GM21619 (cell line): ENCODE data around the gene SF3B1.
"Not testable (repeated sequence)": the region's sequence is repeated elsewhere in the genome, so short reads cannot be mapped to it uniquely, and the experiment has no call there.

Experiments used
- ATAC-seq: cut with Tn5 transposase; IDR thresholded peaks from one replicate; pipeline ENCODE4 v1.9.1; 2021; ENCODE audit not compliant: unreplicated experiment

SF3B1 gene

GRCh38 chr2:197383825-197384224 lies 51.0 kb downstream of the SF3B1 start:
- ATAC-seq = no peak

GRCh38 chr2:197381641-197382040 lies 53.2 kb downstream of the SF3B1 start:
- ATAC-seq = no peak

GRCh38 chr2:197379918-197380309 lies 54.9 kb downstream of the SF3B1 start:
- not testable (repeated sequence) for ATAC-seq

GRCh38 chr2:197379308-197379917 lies 55.4 kb downstream of the SF3B1 start:
- not testable (repeated sequence) for ATAC-seq

GRCh38 chr2:197378494-197379307 lies 56.1 kb downstream of the SF3B1 start:
- ATAC-seq = no peak

- ATAC-seq = no peak
These were observed 56.7 kb downstream of the SF3B1 start for GRCh38 chr2:197378086-197378485.

GRCh38 chr2:197377670-197378069 lies 57.2 kb downstream of the SF3B1 start:
- ATAC-seq = no peak

GRCh38 chr2:197372592-197372991 lies 62.2 kb downstream of the SF3B1 start:
- no peak for ATAC-seq

GRCh38 chr2:197370664-197371063 lies 64.2 kb downstream of the SF3B1 start:
- ATAC-seq = not testable (repeated sequence)

- ATAC-seq = no peak
These were observed 64.9 kb downstream of the SF3B1 start for GRCh38 chr2:197369933-197370320.

GRCh38 chr2:197369228-197369932 lies 65.4 kb downstream of the SF3B1 start:
- ATAC-seq = no peak

- ATAC-seq = no peak
These were observed 66.4 kb downstream of the SF3B1 start for GRCh38 chr2:197368412-197368811.

GRCh38 chr2:197363998-197364397 lies 70.8 kb downstream of the SF3B1 start:
- ATAC-seq = no peak

- ATAC-seq = peak; percentile 72
These were observed 74.1 kb downstream of the SF3B1 start for GRCh38 chr2:197360744-197361156.

- ATAC-seq = no peak
These were observed 75.0 kb downstream of the SF3B1 start for GRCh38 chr2:197359859-197360258.

- no peak for ATAC-seq
These were observed 75.9 kb downstream of the SF3B1 start for GRCh38 chr2:197358931-197359330.

- ATAC-seq = no peak
These were observed 76.8 kb downstream of the SF3B1 start for GRCh38 chr2:197357986-197358385.

GRCh38 chr2:197356136-197356535 lies 78.7 kb downstream of the SF3B1 start:
- no peak for ATAC-seq

- ATAC-seq = no peak
These were observed 80.7 kb downstream of the SF3B1 start for GRCh38 chr2:197354169-197354558.

GRCh38 chr2:197353393-197354168 lies 81.2 kb downstream of the SF3B1 start:
- ATAC-seq = no peak

GRCh38 chr2:197349699-197350098 lies 85.1 kb downstream of the SF3B1 start:
- ATAC-seq = no peak
